Activated naive CD8-positive, alpha-beta T cell treated with anti-CD3 and anti-CD28 coated beads, Interleukin-2, amount 10 ng/mL, durations not matched to agents 7 days and 5 days (primary cell): Measurements from ENCODE around the gene RIN3. TPM values are rescaled to one million over a fixed set of nuclear protein-coding genes. Genes with fewer than 3 reads are reported as not detected.

Experiments used
- ATAC-seq: fragments of 150-1000 bp; cut with Tn5 transposase; one replicate; pipeline ENCODE4 v1.10.0; 2021; ENCODE audit warnings: low read depth, moderate library complexity
- POLR2A ChIA-PET: fragments of 350-600 bp; sonication (Branson Sonifier 250); formaldehyde crosslinking; loops from one replicate; lab custom pipeline; 2021; ENCODE audit warnings: antibody characterized with exemption; lab: Charles Lee
- DNase-seq: peaks from one replicate; pipeline ENCODE4 v3.0.0; 2021
- H3K27ac Mint-ChIP-seq: one replicate; pipeline ENCODE4 v1.8.0; 2022; ENCODE audit warnings: mild to moderate bottlenecking, mixed read lengths
- H3K27me3 Mint-ChIP-seq: one replicate; pipeline ENCODE4 v1.8.0; 2022; ENCODE audit warnings: mild to moderate bottlenecking, moderate library complexity, mixed read lengths
- H3K36me3 Mint-ChIP-seq: one replicate; pipeline ENCODE4 v1.8.0; 2021; ENCODE audit warnings: mild to moderate bottlenecking, mixed read lengths
- H3K4me1 Mint-ChIP-seq: one replicate; pipeline ENCODE4 v1.8.0; 2021; ENCODE audit warnings: mixed read lengths
- H3K4me3 Mint-ChIP-seq: one replicate; pipeline ENCODE4 v1.8.0; 2022; ENCODE audit warnings: mild to moderate bottlenecking, moderate library complexity, mixed read lengths
- H3K9me3 Mint-ChIP-seq: one replicate; pipeline ENCODE4 v1.8.0; 2021; ENCODE audit warnings: mixed read lengths
- total RNA-seq, 2 experiments: library from RNA; stranded (reverse); gene quantifications; one replicate each; pipeline ENCODE4 v1.2.3, GENCODE V29; 2021

RIN3 gene
- total RNA-seq, 2 experiments from 2014 or later = 80.5 to 80.9 TPM

GRCh38 chr14:92506231-92506630 lies 7.3 kb upstream of the RIN3 start:
- H3K36me3 Mint-ChIP-seq = no peaks in the 10 kb centered on the region
- no peaks in the 10 kb centered on the region for H3K9me3 Mint-ChIP-seq

GRCh38 chr14:92507174-92507768 lies 6.3 kb upstream of the RIN3 start:
- no peak overlapping the region for H3K4me3 Mint-ChIP-seq
- no peaks in the 10 kb centered on the region for H3K27me3 Mint-ChIP-seq
- H3K36me3 Mint-ChIP-seq = peaks cover 1% of the 10 kb centered on the region
- DNase-seq = no peak
- no peaks in the 10 kb centered on the region for H3K9me3 Mint-ChIP-seq
- peak; percentile 61 for ATAC-seq
- H3K4me1 Mint-ChIP-seq = peaks cover 15% of the 10 kb centered on the region
- POLR2A ChIA-PET = interaction anchor here (1.0 to 1.5 kb wide), 2 partner anchors 10 to 32 kb away, joined by 4 read pairs; no protein-coding TSS in a partner anchor
- H3K27ac Mint-ChIP-seq = no peak overlapping the region

More at GRCh38 chr14:92506231-92506630, 7.3 kb upstream of the RIN3 start:
- POLR2A ChIA-PET = interaction anchor here (1.5 kb wide), 1 partner anchor 33 kb away, joined by 4 read pairs; no protein-coding TSS in a partner anchor
- ATAC-seq = no peak
- no peak for DNase-seq
- H3K27me3 Mint-ChIP-seq = no peaks in the 10 kb centered on the region
- no peak overlapping the region for H3K4me3 Mint-ChIP-seq
- H3K4me1 Mint-ChIP-seq = peaks cover 14% of the 10 kb centered on the region
- no peak overlapping the region for H3K27ac Mint-ChIP-seq

GRCh38 chr14:92510972-92511371 lies 2.6 kb upstream of the RIN3 start:
- peak; percentile 26 for DNase-seq
- H3K4me1 Mint-ChIP-seq = peaks cover 26% of the 10 kb centered on the region
- H3K9me3 Mint-ChIP-seq = no peaks in the 10 kb centered on the region
- no peak for ATAC-seq
- no peaks in the 10 kb centered on the region for H3K27me3 Mint-ChIP-seq
- POLR2A ChIA-PET = no interaction called here
- no peak overlapping the region for H3K4me3 Mint-ChIP-seq
- H3K27ac Mint-ChIP-seq = no peak overlapping the region
- peaks cover 4% of the 10 kb centered on the region for H3K36me3 Mint-ChIP-seq

- Mint-ChIP-seq H3K36me3 (peaks cover 4% of the 10 kb centered on the region), H3K27me3 (no peaks in the 10 kb centered on the region), H3K27ac (no peak overlapping the region), H3K4me1 (peaks cover 30% of the 10 kb centered on the region), H3K4me3 (no peak overlapping the region), H3K9me3 (no peaks in the 10 kb centered on the region)
- POLR2A ChIA-PET = no interaction called here
- ATAC-seq = no peak
- no peak for DNase-seq
Measured at GRCh38 chr14:92511453-92512238, 1.9 kb upstream of the RIN3 start.

GRCh38 chr14:92512807-92513203 lies 776 bp upstream of the RIN3 start:
- peak overlapping the region; percentile 72 for H3K27ac Mint-ChIP-seq
- no peak for ATAC-seq
- peak overlapping the region; percentile 70 for H3K4me3 Mint-ChIP-seq
- POLR2A ChIA-PET = interaction anchor here (0.7 to 2.7 kb wide), 7 partner anchors 8 to 142 kb away, joined by 3 to 9 read pairs (median 4); no protein-coding TSS in a partner anchor
- H3K36me3 Mint-ChIP-seq = peaks cover 4% of the 10 kb centered on the region
- peaks cover 32% of the 10 kb centered on the region for H3K4me1 Mint-ChIP-seq
- no peak for DNase-seq
- no peaks in the 10 kb centered on the region for H3K9me3 Mint-ChIP-seq
- H3K27me3 Mint-ChIP-seq = no peaks in the 10 kb centered on the region

GRCh38 chr14:92513966-92514843 lies 624 bp downstream of the RIN3 start:
- peak; percentile 43 for ATAC-seq
- Mint-ChIP-seq H3K36me3 (peaks cover 4% of the 10 kb centered on the region), H3K27ac (peak overlapping the region; percentile 88), H3K4me3 (peak overlapping the region; percentile 74), H3K4me1 (peaks cover 46% of the 10 kb centered on the region), H3K27me3 (no peaks in the 10 kb centered on the region), H3K9me3 (no peaks in the 10 kb centered on the region)
- POLR2A ChIA-PET = interaction anchor here (0.5 to 5.6 kb wide), 6 partner anchors 10 to 137 kb away, joined by 3 to 38 read pairs (median 6); no protein-coding TSS in a partner anchor
- peak; percentile 67 for DNase-seq

GRCh38 chr14:92514844-92515514 lies 1.4 kb downstream of the RIN3 start:
- DNase-seq (peak; percentile 28), ATAC-seq (no peak)
- peak overlapping the region; percentile 88 for H3K27ac Mint-ChIP-seq
- POLR2A ChIA-PET = interaction anchor here (1.0 to 5.6 kb wide), 5 partner anchors 9 to 25 kb away, joined by 3 to 38 read pairs (median 9); no protein-coding TSS in a partner anchor
- no peaks in the 10 kb centered on the region for H3K9me3 Mint-ChIP-seq
- peaks cover 53% of the 10 kb centered on the region for H3K4me1 Mint-ChIP-seq
- H3K27me3 Mint-ChIP-seq = no peaks in the 10 kb centered on the region
- H3K36me3 Mint-ChIP-seq = peaks cover 4% of the 10 kb centered on the region
- H3K4me3 Mint-ChIP-seq = peak overlapping the region; percentile 74

- peaks cover 58% of the 10 kb centered on the region for H3K4me1 Mint-ChIP-seq
- DNase-seq (peak; percentile 25), ATAC-seq (peak; percentile 25)
- H3K27me3 Mint-ChIP-seq = no peaks in the 10 kb centered on the region
- H3K4me3 Mint-ChIP-seq = peak overlapping the region; percentile 74
- no peaks in the 10 kb centered on the region for H3K9me3 Mint-ChIP-seq
- H3K36me3 Mint-ChIP-seq = peaks cover 5% of the 10 kb centered on the region
- POLR2A ChIA-PET = interaction anchor here (0.7 to 5.6 kb wide), 5 partner anchors 9 to 24 kb away, joined by 3 to 38 read pairs (median 5); no protein-coding TSS in a partner anchor
- peak overlapping the region; percentile 94 for H3K27ac Mint-ChIP-seq
Measured at GRCh38 chr14:92515546-92516343, 2.2 kb downstream of the RIN3 start.

- H3K36me3 Mint-ChIP-seq = peaks cover 12% of the 10 kb centered on the region
- H3K27me3 Mint-ChIP-seq = no peaks in the 10 kb centered on the region
- peak overlapping the region; percentile 74 for H3K4me3 Mint-ChIP-seq
- peak overlapping the region; percentile 94 for H3K27ac Mint-ChIP-seq
- peaks cover 63% of the 10 kb centered on the region for H3K4me1 Mint-ChIP-seq
- DNase-seq (peak; percentile 30), ATAC-seq (no peak)
- POLR2A ChIA-PET = interaction anchor here (0.6 to 5.6 kb wide), 5 partner anchors 9 to 401 kb away, joined by 3 to 38 read pairs (median 5); no protein-coding TSS in a partner anchor
- peaks cover 4% of the 10 kb centered on the region for H3K9me3 Mint-ChIP-seq
Measured at GRCh38 chr14:92516344-92516965, 2.9 kb downstream of the RIN3 start.

- Mint-ChIP-seq H3K27me3 (no peaks in the 10 kb centered on the region), H3K36me3 (peaks cover 16% of the 10 kb centered on the region), H3K27ac (peak overlapping the region; percentile 94), H3K4me1 (peaks cover 68% of the 10 kb centered on the region), H3K9me3 (peaks cover 5% of the 10 kb centered on the region), H3K4me3 (peak overlapping the region; percentile 74)
- ATAC-seq (peak; percentile 19), DNase-seq (peak; percentile 44)
- POLR2A ChIA-PET = interaction anchor here (0.6 to 5.6 kb wide), 5 partner anchors 9 to 402 kb away, joined by 3 to 38 read pairs (median 5); no protein-coding TSS in a partner anchor
Measured at GRCh38 chr14:92516966-92517506, 3.5 kb downstream of the RIN3 start.

GRCh38 chr14:92517761-92518160 lies 4.2 kb downstream of the RIN3 start:
- peaks cover 5% of the 10 kb centered on the region for H3K9me3 Mint-ChIP-seq
- H3K27ac Mint-ChIP-seq = peak overlapping the region; percentile 94
- no peaks in the 10 kb centered on the region for H3K27me3 Mint-ChIP-seq
- H3K36me3 Mint-ChIP-seq = peaks cover 23% of the 10 kb centered on the region
- DNase-seq = peak; percentile 35
- POLR2A ChIA-PET = interaction anchor here (1.6 to 5.6 kb wide), 3 partner anchors 11 to 22 kb away, joined by 4 to 38 read pairs (median 37); no protein-coding TSS in a partner anchor
- no peak for ATAC-seq
- H3K4me3 Mint-ChIP-seq = peak overlapping the region; percentile 74
- H3K4me1 Mint-ChIP-seq = peaks cover 67% of the 10 kb centered on the region
